ENCODE data around the gene GPC5. TPM values are rescaled to one million over a fixed set of nuclear protein-coding genes. Genes with fewer than 3 reads are reported as not detected.

The GPC5 gene
- total RNA-seq, 2 donors from 2014 or later: 0.22 to 0.51 TPM

GRCh38 chr13:92136449-92137155 is 738.2 kb downstream of the GPC5 start:
- no peak for TF ChIP-seq CTCF (conservative IDR thresholded peaks at IDR 0.05)
- H3K4me1 ChIP-seq (ENCODE audit: control insufficient read depth, insufficient read depth, low read length): no peaks in the 10 kb centered on the region
- H3K27ac ChIP-seq (ENCODE audit: low read depth, low read length): no peak overlapping the region
- H3K27me3 ChIP-seq (ENCODE audit: control insufficient read depth, insufficient read depth, low read length, poor library complexity, severe bottlenecking): no peaks in the 10 kb centered on the region
- no peak for DNase-seq
- no peak overlapping the region for H3K27ac Mint-ChIP-seq
- H3K9me3 Mint-ChIP-seq: no peaks in the 10 kb centered on the region
- no peak overlapping the region for H3K4me3 ChIP-seq (ENCODE audit: low read length)
- WGBS, 2 experiments (ENCODE audit: insufficient coverage in 1 of 2, insufficient read length in 1 of 2): 50 to 77% methylated on average over 2 to 5 of the region's 6 CpGs
- H3K4me3 Mint-ChIP-seq: no peak overlapping the region
- H3K9me3 ChIP-seq (ENCODE audit: control insufficient read depth, low read length): no peaks in the 10 kb centered on the region
- no peak overlapping the region for H3K9ac ChIP-seq (ENCODE audit: extremely low read depth, low read length, poor library complexity, severe bottlenecking)
- H3K27me3 Mint-ChIP-seq (ENCODE audit: insufficient read depth): no peaks in the 10 kb centered on the region
- no peaks in the 10 kb centered on the region for H3K4me1 Mint-ChIP-seq
- no peaks in the 10 kb centered on the region for H3K36me3 Mint-ChIP-seq (ENCODE audit: low read depth)
- no peaks in the 10 kb centered on the region for H3K36me3 ChIP-seq (ENCODE audit: control insufficient read depth, insufficient read depth, low read length)

- WGBS, 2 experiments (ENCODE audit: insufficient coverage in 1 of 2, insufficient read length in 1 of 2): 81% methylated on average over 3 of the region's 3 CpGs; no CpG with 5 or more reads in 1 of the 2 experiments
- no peaks in the 10 kb centered on the region for H3K27me3 ChIP-seq (ENCODE audit: control insufficient read depth, insufficient read depth, low read length, poor library complexity, severe bottlenecking)
- Mint-ChIP-seq H3K4me1 (no peaks in the 10 kb centered on the region), H3K9me3 (no peaks in the 10 kb centered on the region), H3K36me3 (ENCODE audit: low read depth) (no peaks in the 10 kb centered on the region), H3K4me3 (no peak overlapping the region), H3K27ac (no peak overlapping the region), H3K27me3 (ENCODE audit: insufficient read depth) (no peaks in the 10 kb centered on the region)
- H3K36me3 ChIP-seq (ENCODE audit: control insufficient read depth, insufficient read depth, low read length): no peaks in the 10 kb centered on the region
- H3K9me3 ChIP-seq (ENCODE audit: control insufficient read depth, low read length): no peaks in the 10 kb centered on the region
- no peak overlapping the region for H3K27ac ChIP-seq (ENCODE audit: low read depth, low read length)
- H3K4me3 ChIP-seq (ENCODE audit: low read length): no peak overlapping the region
- no peak for TF ChIP-seq CTCF (conservative IDR thresholded peaks at IDR 0.05)
- DNase-seq: no peak
- no peak overlapping the region for H3K9ac ChIP-seq (ENCODE audit: extremely low read depth, low read length, poor library complexity, severe bottlenecking)
- no peaks in the 10 kb centered on the region for H3K4me1 ChIP-seq (ENCODE audit: control insufficient read depth, insufficient read depth, low read length)
Measured at GRCh38 chr13:92137520-92137919, 739.1 kb downstream of the GPC5 start.

- no peak overlapping the region for H3K27ac Mint-ChIP-seq
Measured at GRCh38 chr13:92143766-92144165, 745.3 kb downstream of the GPC5 start.

More at GRCh38 chr13:92143766-92144165, 745.3 kb downstream of the GPC5 start:
- Mint-ChIP-seq H3K9me3 (no peaks in the 10 kb centered on the region), H3K36me3 (ENCODE audit: low read depth) (no peaks in the 10 kb centered on the region), H3K27me3 (ENCODE audit: insufficient read depth) (no peaks in the 10 kb centered on the region), H3K4me3 (no peak overlapping the region), H3K4me1 (no peaks in the 10 kb centered on the region)
- H3K27me3 ChIP-seq (ENCODE audit: control insufficient read depth, insufficient read depth, low read length, poor library complexity, severe bottlenecking): no peaks in the 10 kb centered on the region
- no peak for TF ChIP-seq CTCF (conservative IDR thresholded peaks at IDR 0.05)
- H3K9me3 ChIP-seq (ENCODE audit: control insufficient read depth, low read length): no peaks in the 10 kb centered on the region
- no peak for DNase-seq
- no peaks in the 10 kb centered on the region for H3K4me1 ChIP-seq (ENCODE audit: control insufficient read depth, insufficient read depth, low read length)
- no peak overlapping the region for H3K4me3 ChIP-seq (ENCODE audit: low read length)
- H3K9ac ChIP-seq (ENCODE audit: extremely low read depth, low read length, poor library complexity, severe bottlenecking): no peak overlapping the region
- H3K27ac ChIP-seq (ENCODE audit: low read depth, low read length): no peak overlapping the region
- no peaks in the 10 kb centered on the region for H3K36me3 ChIP-seq (ENCODE audit: control insufficient read depth, insufficient read depth, low read length)
